GM19043 (cell line): ENCODE data around the gene CCDC93.
"Not testable (repeated sequence)": the region's sequence is repeated elsewhere in the genome, so short reads cannot be mapped to it uniquely, and the experiment has no call there.

Source experiments
- ATAC-seq: cut with Tn5 transposase; IDR thresholded peaks from one replicate; pipeline ENCODE4 v1.9.1; 2021; ENCODE audit warnings: low read depth; ENCODE audit not compliant: unreplicated experiment

CCDC93 gene

GRCh38 chr2:117923471-117923870 is 90.4 kb downstream of the CCDC93 start:
- not testable (repeated sequence) for ATAC-seq

GRCh38 chr2:117921520-117921919 is 92.3 kb downstream of the CCDC93 start:
- no peak for ATAC-seq

DNA sequence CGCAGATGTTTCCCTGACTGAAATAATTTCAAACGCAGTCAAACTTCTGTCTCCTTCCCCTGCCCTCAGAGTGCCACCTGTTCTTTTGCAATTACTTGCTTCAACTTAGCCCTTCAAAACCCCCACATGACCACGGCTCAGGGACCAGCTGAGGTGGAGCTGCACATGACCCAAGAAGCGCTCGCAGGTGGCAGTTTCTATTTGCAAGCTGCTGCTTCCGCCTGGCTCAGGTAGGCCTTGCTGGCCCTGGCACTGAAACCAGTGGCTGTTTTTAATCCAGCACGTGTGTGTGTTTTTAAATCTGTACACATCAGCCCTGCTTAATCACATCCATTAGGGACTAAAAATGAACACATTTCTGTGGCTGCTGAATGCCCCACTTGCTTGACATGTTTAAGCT is 95.3 kb downstream of the CCDC93 start:
- no peak for ATAC-seq

GRCh38 chr2:117917223-117917917 is 96.5 kb downstream of the CCDC93 start:
- no peak for ATAC-seq

GRCh38 chr2:117902933-117903332 is 110.9 kb downstream of the CCDC93 start:
- no peak for ATAC-seq

DNA sequence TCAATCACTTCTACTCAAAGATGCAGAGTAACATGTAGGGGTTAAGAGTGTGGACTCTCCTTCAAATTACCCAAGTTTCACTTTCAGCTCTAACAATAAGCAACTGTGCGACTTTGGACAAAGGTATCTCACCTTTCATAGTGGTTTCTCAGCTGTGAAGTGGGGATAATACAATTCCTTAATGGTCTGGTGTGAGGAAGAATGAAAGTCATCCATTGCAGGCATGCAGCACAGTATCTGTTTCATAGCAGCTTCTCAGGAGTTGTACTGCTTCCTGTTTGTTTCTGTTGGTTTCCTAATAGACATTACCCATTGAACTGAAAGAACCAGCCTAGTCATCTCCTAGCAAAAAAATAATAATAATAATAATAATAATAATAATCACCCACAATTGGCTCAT is 125.0 kb downstream of the CCDC93 start:
- ATAC-seq = no peak

GRCh38 chr2:117885308-117885707 is 128.6 kb downstream of the CCDC93 start:
- no peak for ATAC-seq

DNA sequence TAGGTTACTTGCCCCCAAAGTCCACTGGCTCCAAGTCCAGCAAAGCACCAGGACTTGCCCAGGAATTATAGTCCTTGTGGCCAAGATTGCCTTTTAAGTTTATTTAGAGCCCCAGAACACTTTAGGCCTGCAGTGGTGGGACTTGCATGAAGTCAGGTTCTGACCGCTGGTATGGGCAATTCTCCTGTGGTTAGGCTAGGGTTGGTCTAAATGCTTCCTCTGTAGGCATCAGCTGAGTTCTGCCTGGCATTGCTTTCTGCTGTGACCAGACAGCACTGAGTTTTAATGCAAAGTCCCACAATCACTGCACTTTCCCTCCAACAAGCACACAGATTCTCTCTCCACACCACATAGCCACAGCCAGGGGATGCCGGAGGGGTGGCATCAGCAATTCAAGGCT is 134.9 kb downstream of the CCDC93 start:
- no peak for ATAC-seq

DNA sequence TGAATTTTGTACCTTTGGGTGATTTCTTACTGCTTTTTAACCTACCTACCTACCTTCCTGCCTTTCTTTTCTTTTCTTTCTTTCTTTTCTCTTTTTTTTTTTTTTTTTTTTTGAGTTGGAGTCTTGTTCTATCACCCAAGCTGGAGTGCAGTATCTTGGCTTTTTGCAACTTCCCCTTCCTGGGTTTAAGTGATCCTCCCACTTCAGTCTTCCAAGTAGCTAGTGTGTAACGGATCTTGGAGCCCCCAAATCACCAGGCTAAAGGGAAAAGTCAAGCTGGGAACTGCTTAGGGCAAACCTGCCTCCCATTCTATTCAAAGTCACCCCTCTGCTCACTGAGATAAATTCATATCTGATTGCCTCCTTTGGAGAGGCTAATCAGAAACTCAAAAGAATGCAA is 138.1 kb downstream of the CCDC93 start:
- no peak for ATAC-seq
